IPS-15b (cell line): ENCODE measurements around the gene PBRM1.
"Not testable (repeated sequence)": the region's sequence is repeated elsewhere in the genome, so short reads cannot be mapped to it uniquely, and the experiment has no call there.

ENCODE experiments used
- H3K27me3 ChIP-seq: one replicate; pipeline ENCODE4 v1.6.1; 2013; ENCODE audit warnings: low read length; ENCODE audit not compliant: control insufficient read depth, insufficient read depth
- H3K36me3 ChIP-seq: one replicate; pipeline ENCODE4 v1.6.1; 2013; ENCODE audit warnings: low read length; ENCODE audit not compliant: control insufficient read depth, insufficient read depth
- H3K4me1 ChIP-seq: one replicate; pipeline ENCODE4 v1.6.1; 2013; ENCODE audit warnings: mild to moderate bottlenecking, low read length; ENCODE audit not compliant: control insufficient read depth, insufficient read depth
- H3K4me3 ChIP-seq: one replicate; pipeline ENCODE4 v1.5.1; 2013; ENCODE audit warnings: low read depth, low read length
- H3K9ac ChIP-seq: one replicate; pipeline ENCODE4 v1.6.1; 2013; ENCODE audit warnings: low read depth, mild to moderate bottlenecking, low read length
- H3K9me3 ChIP-seq: one replicate; pipeline ENCODE4 v1.6.1; 2013; ENCODE audit warnings: mild to moderate bottlenecking, low read length; ENCODE audit not compliant: control insufficient read depth, insufficient read depth

Gene PBRM1

DNA sequence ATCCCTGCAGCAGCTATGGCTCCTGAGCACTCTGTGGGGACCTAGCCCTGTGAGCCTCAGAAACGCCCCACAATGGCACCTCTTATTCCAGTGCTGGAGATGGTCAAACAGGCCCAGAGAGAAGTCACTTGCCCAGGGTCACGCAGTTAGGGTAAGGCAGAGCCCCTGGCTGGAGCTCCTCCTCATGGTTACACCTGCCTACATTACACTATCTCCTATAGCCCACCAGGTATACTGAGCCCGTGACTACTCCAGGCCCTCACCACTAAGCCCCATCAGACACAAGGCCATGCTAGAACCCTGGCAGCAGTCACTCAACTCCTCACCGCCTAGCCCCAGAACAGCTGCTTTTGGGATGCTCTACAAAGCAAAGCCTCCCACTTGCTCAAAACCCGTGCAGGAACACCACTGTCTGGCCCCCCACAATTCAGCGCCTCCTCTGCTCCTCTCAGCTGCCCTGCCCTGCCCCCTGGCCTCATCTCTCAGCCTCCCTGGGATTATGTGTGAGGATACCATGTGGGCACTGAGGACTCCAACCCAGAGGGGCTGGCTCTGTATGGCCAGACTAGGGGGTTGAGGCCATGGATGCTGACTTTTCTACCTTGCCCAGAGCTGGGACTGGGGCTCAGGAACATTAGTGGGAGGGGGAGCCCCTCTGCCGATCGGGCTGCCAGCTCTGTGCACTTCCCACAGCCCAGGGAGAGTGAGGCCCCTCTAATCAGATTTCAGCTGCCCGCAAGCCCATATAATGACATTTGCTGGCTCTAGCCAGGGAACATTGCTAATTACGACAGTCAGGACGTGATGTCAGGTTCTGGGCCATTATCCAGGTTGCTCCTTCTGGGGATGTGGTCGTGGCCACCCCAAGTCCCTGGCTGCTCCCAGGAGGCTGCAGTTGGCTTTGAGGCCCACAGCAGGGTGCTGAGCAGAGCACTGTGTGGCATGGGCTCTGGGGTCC lies 156.1 kb downstream of the PBRM1 start:
- no peak overlapping the region for H3K4me3 ChIP-seq
- no peaks in the 10 kb centered on the region for H3K27me3 ChIP-seq
- no peaks in the 10 kb centered on the region for H3K9me3 ChIP-seq
- H3K36me3 ChIP-seq: peaks cover 48% of the 10 kb centered on the region
- H3K4me1 ChIP-seq: peaks cover under 1% of the 10 kb centered on the region
- H3K9ac ChIP-seq: no peak overlapping the region

DNA sequence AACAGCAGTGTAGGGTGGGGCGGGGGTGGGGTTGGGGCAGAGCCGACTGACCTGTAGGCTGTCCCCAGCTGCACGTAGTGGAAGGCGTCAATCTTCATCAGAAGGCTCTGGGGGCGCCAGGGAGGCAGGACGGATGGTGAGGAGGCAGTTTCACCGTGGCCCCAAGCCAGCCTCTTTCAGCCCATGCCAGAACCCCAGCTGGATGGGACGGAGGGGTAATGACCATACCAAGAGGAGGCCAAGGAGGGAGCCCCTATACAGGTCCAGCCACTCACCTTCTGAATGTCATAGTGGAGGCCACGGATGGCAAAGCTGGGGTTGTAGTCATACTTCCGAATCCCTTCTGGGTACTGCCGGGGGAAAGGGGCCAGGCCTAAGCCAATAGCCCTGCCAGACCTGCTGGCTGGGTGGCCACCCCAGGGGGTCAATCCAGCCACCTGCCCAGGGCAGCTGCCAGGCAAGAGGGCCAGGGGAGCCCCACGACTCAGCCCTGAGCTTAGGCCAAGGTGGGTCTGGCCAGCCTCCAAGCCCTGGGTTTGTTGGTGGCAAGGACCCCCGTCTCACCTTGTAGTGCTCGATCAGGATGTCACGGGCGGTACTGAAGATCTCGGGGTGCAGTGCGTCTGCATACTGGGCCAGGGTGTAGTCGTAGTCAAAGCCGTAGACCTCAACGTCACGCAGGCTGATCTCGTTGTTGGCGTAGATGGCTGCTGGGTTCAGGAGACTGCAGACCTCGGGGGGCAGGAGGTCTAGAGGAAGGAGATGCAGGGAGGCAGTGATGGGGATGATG lies 156.9 kb downstream of the PBRM1 start:
- H3K27me3 ChIP-seq: no peaks in the 10 kb centered on the region
- H3K9me3 ChIP-seq: no peaks in the 10 kb centered on the region
- peaks cover 57% of the 10 kb centered on the region for H3K36me3 ChIP-seq
- no peaks in the 10 kb centered on the region for H3K4me1 ChIP-seq
- no peak overlapping the region for H3K9ac ChIP-seq
- no peak overlapping the region for H3K4me3 ChIP-seq

DNA sequence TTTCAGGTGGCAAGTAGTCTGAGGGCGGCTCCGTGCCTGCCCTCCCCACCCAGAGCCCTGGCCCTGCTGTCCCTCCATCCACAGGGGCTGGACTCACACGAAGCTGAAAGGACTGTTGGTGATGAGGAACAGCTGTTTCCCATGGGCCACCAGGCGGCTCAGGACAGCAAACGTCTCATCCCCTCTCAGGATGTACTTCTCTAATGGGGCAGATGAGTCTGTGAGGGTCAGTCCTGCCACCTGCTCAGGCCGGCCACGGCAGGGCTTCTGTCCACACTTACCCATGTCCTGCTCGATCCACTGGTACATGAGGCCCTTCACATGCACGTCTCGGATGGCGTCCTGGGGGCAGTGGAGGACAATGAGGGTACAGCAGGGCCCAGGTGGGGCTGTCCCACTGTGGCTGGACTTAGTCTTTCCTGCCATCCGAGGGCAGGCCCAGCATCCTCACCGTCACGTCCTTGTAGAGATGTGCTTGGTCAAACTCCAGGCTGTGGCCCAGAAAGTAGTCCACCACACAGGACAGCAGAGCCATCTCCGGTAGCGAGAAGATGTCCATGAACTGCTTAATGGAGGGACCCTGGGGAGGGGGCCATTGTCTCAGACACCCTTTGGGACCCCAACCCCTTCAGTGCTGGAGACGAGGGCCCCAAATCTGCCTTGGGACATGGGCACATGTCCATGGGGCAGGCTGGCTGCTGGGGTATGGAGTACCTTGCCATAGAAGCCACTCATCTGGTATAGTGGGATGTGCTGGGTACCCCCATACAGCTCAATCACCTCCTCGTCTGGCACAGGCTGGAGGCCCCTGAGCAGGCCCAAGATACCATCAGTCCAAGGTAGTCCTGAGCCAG lies 157.8 kb downstream of the PBRM1 start:
- Histone ChIP-seq H3K9me3 (no peaks in the 10 kb centered on the region), H3K4me3 (no peak overlapping the region), H3K27me3 (no peaks in the 10 kb centered on the region), H3K4me1 (no peaks in the 10 kb centered on the region), H3K36me3 (peaks cover 65% of the 10 kb centered on the region), H3K9ac (no peak overlapping the region)

DNA sequence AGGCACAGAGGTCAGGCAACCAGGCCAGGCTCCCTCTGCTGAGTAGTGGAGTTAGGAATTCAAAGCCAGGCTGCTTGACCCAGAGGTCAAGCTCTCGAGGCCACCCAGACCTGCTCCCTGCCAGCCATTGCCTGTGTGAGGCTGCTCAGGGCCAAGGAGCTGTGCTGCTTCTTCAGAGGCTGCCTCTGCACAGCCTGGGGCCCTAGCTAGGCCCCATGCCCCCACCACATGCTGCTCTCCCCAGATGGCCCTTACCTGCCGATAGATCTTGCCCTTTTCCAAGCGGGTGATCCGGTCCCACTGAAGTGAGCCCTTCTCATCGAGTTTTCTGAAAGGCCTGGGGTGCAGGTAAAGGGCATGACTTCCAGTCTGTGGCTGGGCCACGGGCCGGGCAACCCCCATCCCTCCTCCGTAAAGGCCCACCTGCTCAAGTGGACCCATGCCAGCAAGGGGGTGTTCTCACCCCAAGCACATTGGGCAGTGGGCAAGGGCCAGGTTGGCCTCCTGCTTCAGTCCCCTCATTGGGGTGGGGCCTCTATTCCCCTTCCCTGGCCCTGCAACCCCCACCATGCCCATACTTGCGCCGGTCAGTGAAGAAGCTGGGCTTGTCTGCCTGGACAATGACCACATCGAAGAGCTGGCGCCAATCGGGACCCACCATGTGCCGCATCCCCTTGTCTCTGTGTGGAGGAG lies 158.5 kb downstream of the PBRM1 start:
- H3K9ac ChIP-seq: no peak overlapping the region
- H3K27me3 ChIP-seq: no peaks in the 10 kb centered on the region
- H3K4me1 ChIP-seq: no peaks in the 10 kb centered on the region
- peaks cover 67% of the 10 kb centered on the region for H3K36me3 ChIP-seq
- H3K4me3 ChIP-seq: no peak overlapping the region
- H3K9me3 ChIP-seq: no peaks in the 10 kb centered on the region

DNA sequence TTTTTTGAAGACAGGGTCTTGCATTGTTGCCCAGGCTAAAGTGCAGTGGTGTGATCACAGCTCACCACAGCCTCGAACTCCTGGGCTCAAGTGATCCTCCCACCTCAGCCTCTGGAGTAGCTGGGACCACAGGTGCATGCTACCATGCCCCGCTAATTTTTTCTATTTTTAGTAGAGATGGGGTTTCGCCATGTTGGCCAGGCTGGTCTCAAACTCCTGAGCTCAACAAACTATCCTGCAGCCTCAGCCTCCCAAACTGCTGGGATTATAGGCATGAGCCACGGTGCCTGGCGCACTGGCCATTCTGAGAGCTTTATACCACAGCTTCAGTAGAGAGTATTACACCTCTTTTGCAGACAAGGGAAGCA lies 159.1 kb downstream of the PBRM1 start:
- H3K36me3 ChIP-seq: peaks cover 63% of the 10 kb centered on the region
- not testable (repeated sequence) for H3K9me3 ChIP-seq, H3K4me3 ChIP-seq, H3K4me1 ChIP-seq, H3K9ac ChIP-seq, H3K27me3 ChIP-seq

DNA sequence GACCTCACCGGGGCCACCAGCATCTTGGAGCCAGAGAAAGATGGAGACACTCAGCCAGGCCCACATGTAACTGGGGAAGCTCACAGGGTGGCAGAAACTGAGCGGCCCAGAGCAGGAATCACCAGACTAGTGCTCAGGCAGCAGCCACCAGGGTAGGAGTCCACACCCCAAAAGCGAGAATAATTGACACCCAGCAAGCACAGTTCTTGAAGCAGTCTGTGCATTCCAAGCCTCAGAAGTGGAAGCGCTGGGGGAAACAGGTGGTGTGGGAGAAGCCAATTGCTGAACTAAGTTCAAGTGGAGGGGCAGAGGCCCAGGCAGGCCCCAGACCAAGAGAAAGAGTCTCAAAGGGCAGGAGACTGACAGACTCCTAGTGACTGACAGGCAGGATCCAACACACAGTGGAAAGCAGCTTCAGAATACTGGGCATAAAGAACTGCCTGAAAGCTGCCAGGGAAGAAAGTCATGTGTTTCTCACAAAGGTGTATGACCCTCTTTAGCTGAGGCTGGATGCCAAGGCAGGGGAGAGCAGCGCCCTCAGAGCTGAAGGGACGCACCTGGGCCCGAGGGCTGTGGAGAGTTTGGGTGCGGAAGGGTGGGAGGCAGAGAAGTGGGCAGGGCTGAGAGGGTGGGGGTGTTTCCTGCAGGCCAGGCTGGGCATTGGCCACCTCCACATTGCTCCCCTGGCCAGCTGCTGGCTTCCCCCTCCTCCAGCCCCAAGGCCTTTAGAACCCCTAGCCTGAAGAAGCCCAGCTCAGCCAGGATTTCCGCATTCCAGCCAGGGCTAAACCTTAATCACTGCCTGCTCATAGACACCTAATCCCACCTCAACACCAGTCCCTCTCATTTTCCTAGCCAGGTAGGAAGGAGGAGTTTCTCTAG lies 159.8 kb downstream of the PBRM1 start:
- no peaks in the 10 kb centered on the region for H3K4me1 ChIP-seq
- H3K36me3 ChIP-seq: peaks cover 63% of the 10 kb centered on the region

DNA sequence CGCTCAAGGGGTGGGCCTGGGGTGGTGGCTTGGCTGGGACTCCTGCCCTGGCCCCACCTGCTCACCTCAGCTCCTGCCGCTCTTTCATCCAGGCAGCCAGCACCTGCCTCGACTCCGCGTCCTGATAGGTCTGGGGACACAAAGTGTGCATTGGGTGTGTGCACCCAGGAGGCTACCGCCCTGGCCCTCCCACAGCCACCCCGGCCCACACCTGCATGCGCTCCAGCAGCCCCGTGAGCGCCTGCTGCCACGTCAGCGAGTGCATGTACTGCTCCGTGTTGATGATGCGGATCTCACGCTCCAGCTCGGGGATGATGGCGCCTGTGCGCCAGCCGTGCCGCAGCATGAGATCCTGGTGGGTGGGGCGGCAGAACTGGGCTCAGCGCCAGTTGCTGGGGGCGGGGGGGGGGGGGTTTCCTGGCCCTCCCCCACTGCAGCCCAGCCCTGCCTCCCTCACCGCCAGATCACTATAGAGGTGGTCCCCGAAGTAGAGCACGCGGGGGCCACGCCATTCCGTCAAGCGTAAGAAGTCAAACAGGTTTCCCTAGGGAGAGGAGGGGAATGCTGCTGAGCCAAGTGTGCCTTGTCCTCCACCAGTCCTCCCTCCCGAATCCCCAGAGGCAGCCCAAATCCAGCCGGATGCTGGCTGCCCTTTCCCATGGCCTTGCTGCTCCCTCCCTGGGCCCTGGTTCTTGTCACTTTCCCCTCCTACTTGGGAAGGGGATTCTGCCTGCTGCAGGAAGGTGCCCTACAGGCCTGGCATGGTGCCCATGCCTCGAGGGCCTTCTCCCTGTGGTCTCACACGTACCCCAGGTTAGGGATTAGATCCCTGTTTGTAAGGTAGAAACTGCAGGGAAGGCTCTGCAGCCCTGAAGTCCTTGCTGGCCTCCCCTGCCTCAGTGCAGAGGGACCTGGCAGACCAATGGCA lies 160.7 kb downstream of the PBRM1 start:
- Histone ChIP-seq H3K27me3 (no peaks in the 10 kb centered on the region), H3K36me3 (peaks cover 63% of the 10 kb centered on the region)

More for the DNA sequence above, 159.8 kb downstream of the PBRM1 start:
- no peaks in the 10 kb centered on the region for H3K9me3 ChIP-seq
- no peaks in the 10 kb centered on the region for H3K27me3 ChIP-seq
- no peak overlapping the region for H3K4me3 ChIP-seq
- H3K9ac ChIP-seq: no peak overlapping the region

DNA sequence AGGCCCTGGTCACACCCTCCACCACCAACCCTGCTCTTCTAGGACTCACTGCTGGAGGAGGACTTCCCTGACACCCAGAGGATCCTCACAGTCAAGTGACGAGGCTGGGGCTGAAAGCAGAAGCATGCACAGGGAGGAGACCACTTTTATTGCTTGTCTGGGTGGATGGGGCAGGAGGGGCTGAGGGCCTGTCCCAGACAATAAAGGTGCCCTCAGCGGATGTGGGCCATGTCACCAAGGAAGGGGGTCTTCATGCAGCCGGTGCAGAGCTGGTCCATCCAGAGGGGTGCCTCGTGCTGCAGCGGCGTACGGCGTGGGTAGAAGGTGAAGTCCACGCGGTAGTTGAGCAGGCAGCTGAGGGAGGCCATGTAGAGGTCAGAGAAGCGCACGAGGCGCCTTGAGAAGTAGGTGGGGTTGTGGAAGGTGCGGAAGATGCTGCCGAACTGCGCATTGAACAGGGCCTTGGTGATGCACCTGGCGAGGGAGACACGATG lies 161.4 kb downstream of the PBRM1 start:
- H3K36me3 ChIP-seq: peaks cover 59% of the 10 kb centered on the region
- no peaks in the 10 kb centered on the region for H3K4me1 ChIP-seq
- H3K4me3 ChIP-seq: no peak overlapping the region
- no peak overlapping the region for H3K9ac ChIP-seq
- H3K27me3 ChIP-seq: no peaks in the 10 kb centered on the region
- no peaks in the 10 kb centered on the region for H3K9me3 ChIP-seq

More for the DNA sequence above, 160.7 kb downstream of the PBRM1 start:
- H3K9me3 ChIP-seq: no peaks in the 10 kb centered on the region
- no peak overlapping the region for H3K4me3 ChIP-seq
- no peak overlapping the region for H3K9ac ChIP-seq
- no peaks in the 10 kb centered on the region for H3K4me1 ChIP-seq

DNA sequence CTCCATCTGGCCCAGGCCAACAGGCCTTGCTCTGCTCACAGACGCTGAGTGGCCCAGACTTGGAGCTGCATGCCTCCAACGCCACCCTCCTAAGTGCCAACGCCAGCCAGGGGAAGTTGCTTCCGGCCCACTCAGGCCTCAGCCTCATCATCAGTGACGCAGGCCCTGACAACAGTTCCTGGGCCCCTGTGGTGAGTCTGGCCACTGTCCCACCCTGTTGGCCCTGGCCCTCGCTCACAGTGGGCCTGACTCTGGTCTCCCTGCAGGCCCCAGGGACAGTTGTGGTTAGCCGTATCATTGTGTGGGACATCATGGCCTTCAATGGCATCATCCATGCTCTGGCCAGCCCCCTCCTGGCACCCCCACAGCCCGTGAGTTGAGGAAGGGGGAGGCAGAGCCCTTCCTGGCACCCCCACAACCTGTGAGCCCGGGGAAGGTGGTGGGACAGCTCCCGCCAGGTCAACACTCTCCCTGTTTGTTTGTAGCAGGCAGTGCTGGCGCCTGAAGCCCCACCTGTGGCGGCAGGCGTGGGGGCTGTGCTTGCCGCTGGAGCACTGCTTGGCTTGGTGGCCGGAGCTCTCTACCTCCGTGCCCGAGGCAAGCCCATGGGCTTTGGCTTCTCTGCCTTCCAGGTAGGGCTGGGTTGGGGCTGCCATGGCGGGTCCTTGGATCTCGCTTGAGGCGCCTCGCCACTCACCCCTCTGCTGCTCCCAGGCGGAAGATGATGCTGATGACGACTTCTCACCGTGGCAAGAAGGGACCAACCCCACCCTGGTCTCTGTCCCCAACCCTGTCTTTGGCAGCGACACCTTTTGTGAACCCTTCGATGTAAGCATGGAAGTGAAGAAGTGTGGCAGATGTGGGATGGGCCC lies 162.1 kb downstream of the PBRM1 start:
- Histone ChIP-seq H3K4me1 (no peaks in the 10 kb centered on the region), H3K9me3 (no peaks in the 10 kb centered on the region), H3K36me3 (peaks cover 52% of the 10 kb centered on the region), H3K9ac (no peak overlapping the region), H3K27me3 (no peaks in the 10 kb centered on the region), H3K4me3 (no peak overlapping the region)
